Ishikawa (cell line): ENCODE results near the gene CDHR3.

ENCODE experiments used
- CEBPB ChIP-seq: IDR thresholded peaks from 2 replicates; pipeline ENCODE4 v1.6.1; 2012
- CREB1 ChIP-seq: IDR thresholded peaks from 2 replicates; pipeline ENCODE4 v1.6.1; 2012; ENCODE audit warnings: low read depth
- EGR1 ChIP-seq: IDR thresholded peaks from 2 replicates; pipeline ENCODE4 v1.6.1; 2012
- EP300 ChIP-seq: IDR thresholded peaks from 2 replicates; pipeline ENCODE4 v1.6.1; 2012; ENCODE audit warnings: borderline replicate concordance
- FOXM1 ChIP-seq: IDR thresholded peaks from 2 replicates; pipeline ENCODE4 v1.6.1; 2012; ENCODE audit warnings: low read depth, borderline replicate concordance
- MAX ChIP-seq: IDR thresholded peaks from 2 replicates; pipeline ENCODE4 v1.6.1; 2012
- NFIC ChIP-seq: IDR thresholded peaks from 2 replicates; pipeline ENCODE4 v1.6.1; 2012
- RAD21 ChIP-seq: IDR thresholded peaks from 2 replicates; pipeline ENCODE4 v1.6.1; 2012; ENCODE audit warnings: low read depth
- REST ChIP-seq: IDR thresholded peaks from 2 replicates; pipeline ENCODE4 v1.6.1; 2012; ENCODE audit warnings: low read depth, mild to moderate bottlenecking
- TAF1 ChIP-seq: IDR thresholded peaks from 2 replicates; pipeline ENCODE4 v1.6.1; 2012; ENCODE audit warnings: low read depth, mild to moderate bottlenecking
- TCF12 ChIP-seq: IDR thresholded peaks from 2 replicates; pipeline ENCODE4 v1.6.1; 2012; ENCODE audit warnings: low read depth
- TEAD4 ChIP-seq: IDR thresholded peaks from 2 replicates; pipeline ENCODE4 v1.6.1; 2012
- USF1 ChIP-seq: IDR thresholded peaks from 2 replicates; pipeline ENCODE4 v1.6.1; 2012
- YY1 ChIP-seq: IDR thresholded peaks from 2 replicates; pipeline ENCODE4 v1.6.1; 2012; ENCODE audit warnings: low read depth
- ZBTB7A ChIP-seq: IDR thresholded peaks from 2 replicates; pipeline ENCODE4 v1.6.1; 2012; ENCODE audit warnings: low read depth

Gene CDHR3

DNA sequence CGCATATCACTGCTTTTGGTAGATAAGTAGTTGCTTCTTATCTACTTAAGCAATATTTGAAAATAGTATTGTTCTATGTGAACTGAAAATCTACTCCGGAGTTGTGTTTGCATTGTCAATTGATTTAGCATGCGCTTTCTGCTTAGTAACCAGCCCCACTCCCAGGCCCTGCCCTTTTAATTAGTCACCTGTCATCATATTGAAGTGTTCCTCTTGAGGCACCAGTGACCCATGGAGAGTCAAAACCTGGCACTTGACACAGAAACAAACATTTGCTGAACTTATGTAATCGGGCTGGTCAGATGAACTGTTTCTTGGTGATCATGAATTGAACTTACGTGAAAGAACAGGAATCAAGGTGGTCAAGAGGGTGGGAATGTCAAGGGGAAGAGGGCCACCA is 27.8 kb upstream of the CDHR3 start:
- TF ChIP-seq YY1, result no peak
- TF ChIP-seq CEBPB, result no peak
- no peak for TF ChIP-seq TAF1
- no peak for TF ChIP-seq MAX
- no peak for TF ChIP-seq FOXM1
- no peak for TF ChIP-seq USF1
- no peak for TF ChIP-seq REST
- TF ChIP-seq NFIC, result no peak
- TF ChIP-seq EP300, result no peak
- TF ChIP-seq CREB1, result no peak
- no peak for TF ChIP-seq EGR1
- TF ChIP-seq TEAD4, result no peak

DNA sequence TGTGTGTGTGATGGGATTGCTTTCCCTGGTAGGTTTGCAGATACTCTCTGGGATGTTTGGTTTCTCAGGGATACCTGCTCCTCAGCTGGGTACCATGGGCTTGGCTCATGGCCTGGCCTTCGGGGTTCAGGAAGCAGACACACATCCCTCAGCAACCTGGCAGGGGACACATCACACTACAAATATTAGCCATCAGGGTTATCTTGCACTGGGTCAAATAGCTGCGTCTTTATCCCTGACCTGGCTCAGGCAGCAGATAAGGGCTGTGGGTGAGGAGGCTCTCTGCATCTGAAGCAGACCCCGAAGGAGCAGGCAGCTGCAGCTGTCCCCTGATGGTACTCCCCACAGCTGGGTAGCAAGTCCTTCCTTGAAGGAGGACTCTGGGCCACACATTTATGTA is 25.7 kb upstream of the CDHR3 start:
- no peak for TF ChIP-seq TCF12
- TF ChIP-seq EP300, result no peak
- TF ChIP-seq REST, result no peak
- no peak for TF ChIP-seq ZBTB7A
- no peak for TF ChIP-seq EGR1
- TF ChIP-seq CEBPB, result no peak
- TF ChIP-seq USF1, result no peak
- no peak for TF ChIP-seq NFIC
- TF ChIP-seq MAX, result no peak
- no peak for TF ChIP-seq YY1
- no peak for TF ChIP-seq FOXM1
- no peak for TF ChIP-seq TEAD4

GRCh38 chr7:105940109-105940508 is 23.0 kb upstream of the CDHR3 start:
- TF ChIP-seq NFIC, result no peak
- no peak for TF ChIP-seq CREB1
- no peak for TF ChIP-seq EP300
- no peak for TF ChIP-seq RAD21
- TF ChIP-seq REST, result no peak
- no peak for TF ChIP-seq MAX
- no peak for TF ChIP-seq USF1
- no peak for TF ChIP-seq TCF12
- no peak for TF ChIP-seq EGR1
- no peak for TF ChIP-seq CEBPB

GRCh38 chr7:105941596-105941995 is 21.5 kb upstream of the CDHR3 start:
- TF ChIP-seq TAF1, result no peak
- no peak for TF ChIP-seq RAD21
- no peak for TF ChIP-seq CREB1
- no peak for TF ChIP-seq ZBTB7A
- TF ChIP-seq TCF12, result no peak
- TF ChIP-seq CEBPB, result no peak
- no peak for TF ChIP-seq YY1
- no peak for TF ChIP-seq NFIC
- TF ChIP-seq USF1, result no peak
- no peak for TF ChIP-seq EGR1
- TF ChIP-seq EP300, result no peak
- TF ChIP-seq REST, result no peak
- no peak for TF ChIP-seq MAX
- TF ChIP-seq TEAD4, result no peak
- no peak for TF ChIP-seq FOXM1
